Memory B cell (primary cell): ENCODE data around the gene EVPL.

Experiments used
- ATAC-seq: fragments of 150-1000 bp; cut with Tn5 transposase; 2 replicates; pipeline ENCODE4 v1.10.0; 2021; ENCODE audit warnings: low read depth, mild to moderate bottlenecking, moderate library complexity
- DNase-seq, 2 donors: peaks; one replicate each; pipeline ENCODE4 v3.0.0; 2022; ENCODE audit warnings: low spot score in 2 of 2
- H3K27ac Mint-ChIP-seq: one replicate; pipeline ENCODE4 v1.8.0; 2022; ENCODE audit warnings: mild to moderate bottlenecking, moderate library complexity, mixed read lengths
- H3K27me3 Mint-ChIP-seq: one replicate; pipeline ENCODE4 v1.8.0; 2022; ENCODE audit warnings: mixed read lengths
- H3K36me3 Mint-ChIP-seq: one replicate; pipeline ENCODE4 v1.8.0; 2022; ENCODE audit warnings: mild to moderate bottlenecking, mixed read lengths
- H3K4me1 Mint-ChIP-seq: one replicate; pipeline ENCODE4 v1.8.0; 2022; ENCODE audit warnings: mixed read lengths
- H3K4me3 Mint-ChIP-seq: one replicate; pipeline ENCODE4 v1.8.0; 2022; ENCODE audit warnings: mild to moderate bottlenecking, moderate library complexity, mixed read lengths
- H3K9me3 Mint-ChIP-seq: one replicate; pipeline ENCODE4 v1.8.0; 2022; ENCODE audit warnings: mixed read lengths

EVPL gene

DNA sequence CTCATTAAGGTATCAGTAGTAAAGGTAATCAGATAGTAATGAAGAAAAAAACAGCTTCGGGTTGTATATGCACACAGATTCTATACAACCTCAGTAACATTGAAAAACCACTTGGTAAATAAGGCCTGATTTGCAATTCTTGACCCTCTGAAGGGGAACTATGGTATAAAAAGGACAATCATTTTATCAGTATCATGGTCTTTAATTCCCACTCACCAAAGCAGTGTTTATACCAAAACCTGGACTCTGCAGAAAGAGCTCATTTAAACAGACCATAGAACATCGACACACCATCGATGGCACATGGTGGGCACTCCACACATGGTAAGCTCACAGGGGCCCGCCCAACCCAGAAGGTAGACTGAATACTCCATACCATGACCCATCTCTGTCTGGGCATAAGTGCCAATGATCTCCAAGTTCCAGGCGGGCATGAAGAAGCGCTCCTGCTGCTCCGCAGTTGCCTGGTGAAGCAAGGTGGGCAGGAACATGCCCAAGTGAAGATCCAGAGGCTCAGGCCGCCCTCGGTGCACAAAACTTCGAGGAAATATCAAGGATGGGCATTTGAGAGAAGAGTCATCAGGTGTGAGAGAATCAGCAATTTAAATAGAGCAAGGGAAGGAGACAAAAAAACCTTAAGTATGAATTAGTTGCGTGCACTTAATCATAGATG lies 67.1 kb downstream of the EVPL start:
- DNase-seq = no peak
- no peak overlapping the region for H3K27ac Mint-ChIP-seq
- peaks cover 11% of the 10 kb centered on the region for H3K36me3 Mint-ChIP-seq
- H3K27me3 Mint-ChIP-seq = no peaks in the 10 kb centered on the region
- H3K9me3 Mint-ChIP-seq = no peaks in the 10 kb centered on the region
- H3K4me3 Mint-ChIP-seq = no peak overlapping the region
- peaks cover 5% of the 10 kb centered on the region for H3K4me1 Mint-ChIP-seq
- ATAC-seq = no peak

GRCh38 chr17:75959051-75959838 lies 67.9 kb downstream of the EVPL start:
- DNase-seq (no peak), ATAC-seq (no peak)
- no peak overlapping the region for H3K27ac Mint-ChIP-seq
- no peak overlapping the region for H3K4me3 Mint-ChIP-seq
- H3K27me3 Mint-ChIP-seq = no peaks in the 10 kb centered on the region
- peaks cover 13% of the 10 kb centered on the region for H3K36me3 Mint-ChIP-seq
- peaks cover 5% of the 10 kb centered on the region for H3K4me1 Mint-ChIP-seq
- no peaks in the 10 kb centered on the region for H3K9me3 Mint-ChIP-seq
